ENCODE measurements around the gene CDH15.

Gene CDH15

GRCh38 chr16:89140401-89140800 is 31.1 kb upstream of the CDH15 start:
- no peak for DNase-seq (ENCODE audit: low read depth, low spot score)

- no peak for DNase-seq (ENCODE audit: low read depth, low spot score)
Observed at GRCh38 chr16:89140981-89141883, 30.3 kb upstream of the CDH15 start.

GRCh38 chr16:89141884-89142267 is 29.7 kb upstream of the CDH15 start:
- DNase-seq (ENCODE audit: low read depth, low spot score): no peak

GRCh38 chr16:89142474-89143195 is 28.9 kb upstream of the CDH15 start:
- no peak for DNase-seq (ENCODE audit: low read depth, low spot score)

GRCh38 chr16:89143201-89143741 is 28.3 kb upstream of the CDH15 start:
- DNase-seq (ENCODE audit: low read depth, low spot score): no peak

GRCh38 chr16:89143911-89144675 is 27.5 kb upstream of the CDH15 start:
- no peak for DNase-seq (ENCODE audit: low read depth, low spot score)

GRCh38 chr16:89144681-89145080 is 26.9 kb upstream of the CDH15 start:
- no peak for DNase-seq (ENCODE audit: low read depth, low spot score)

DNA sequence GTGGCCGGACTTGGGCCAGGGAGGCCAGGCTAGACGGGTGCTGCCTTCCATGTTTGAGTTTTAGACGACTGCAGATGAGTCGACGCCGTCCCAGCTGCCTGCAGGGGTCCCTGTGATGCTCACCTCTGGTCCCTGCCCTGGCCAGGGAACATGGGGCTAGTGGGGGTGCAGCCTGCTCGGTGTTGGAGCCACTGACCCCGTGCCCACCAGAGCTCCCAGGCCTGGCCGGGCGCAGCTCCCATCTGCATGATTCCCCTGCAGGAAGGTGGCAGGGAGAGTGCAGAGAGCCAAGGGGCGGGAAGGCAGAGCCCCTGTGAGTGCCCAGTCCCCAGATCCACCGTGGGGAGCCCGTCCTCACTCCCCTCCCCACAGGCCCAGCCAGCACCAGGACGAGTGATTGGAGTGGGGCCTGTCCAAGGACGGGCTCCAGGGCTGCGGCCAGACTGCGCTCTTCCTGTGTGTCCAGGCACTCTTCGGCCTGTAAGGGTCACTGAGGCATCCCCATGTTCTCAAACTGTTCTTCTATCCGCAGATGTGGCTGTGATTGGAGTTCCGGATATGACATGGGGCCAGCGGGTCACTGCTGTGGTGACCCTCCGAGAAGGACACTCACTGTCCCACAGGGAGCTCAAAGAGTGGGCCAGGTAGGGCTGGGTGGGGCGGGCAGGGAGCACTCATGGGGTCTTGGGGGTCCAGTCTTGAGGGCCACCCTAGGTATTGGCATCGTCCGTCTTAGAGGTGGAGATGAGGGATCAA is 26.0 kb upstream of the CDH15 start:
- no peak for DNase-seq (ENCODE audit: low read depth, low spot score)

- DNase-seq (ENCODE audit: low read depth, low spot score): no peak
Observed at GRCh38 chr16:89146211-89147005, 25.1 kb upstream of the CDH15 start.

DNA sequence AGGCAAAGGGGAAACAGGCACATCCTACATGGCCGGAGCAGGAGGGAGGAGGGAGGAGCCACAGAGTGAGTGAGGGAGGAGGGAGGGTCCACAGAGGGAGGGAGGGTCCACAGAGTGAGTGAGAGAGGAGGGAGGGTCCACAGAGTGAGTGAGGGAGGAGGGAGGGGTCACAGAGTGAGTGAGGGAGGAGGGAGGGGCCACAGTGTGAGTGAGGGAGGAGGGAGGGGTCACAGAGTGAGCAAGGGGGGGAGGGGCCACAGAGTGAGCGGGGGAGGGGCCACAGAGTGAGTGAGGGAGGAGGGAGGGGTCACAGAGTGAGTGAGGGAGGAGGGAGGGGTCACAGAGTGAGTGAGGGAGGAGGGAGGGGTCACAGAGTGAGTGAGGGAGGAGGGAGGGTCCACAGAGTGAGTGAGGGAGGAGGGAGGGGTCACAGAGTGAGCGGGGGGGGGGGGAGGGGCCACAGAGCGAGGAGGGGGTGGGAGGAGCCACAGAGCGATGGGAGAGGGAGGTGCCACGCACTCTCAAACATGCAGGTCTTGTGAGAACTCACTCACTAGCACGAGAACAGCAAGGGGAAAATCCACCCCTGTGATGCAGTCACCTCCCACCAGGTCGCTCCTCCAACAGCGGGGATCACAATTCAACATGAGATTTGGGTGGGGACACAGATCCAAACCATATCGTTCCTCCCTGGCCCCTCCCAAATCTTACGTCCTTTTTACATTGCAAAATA is 24.3 kb upstream of the CDH15 start:
- DNase-seq (ENCODE audit: low read depth, low spot score): no peak

DNA sequence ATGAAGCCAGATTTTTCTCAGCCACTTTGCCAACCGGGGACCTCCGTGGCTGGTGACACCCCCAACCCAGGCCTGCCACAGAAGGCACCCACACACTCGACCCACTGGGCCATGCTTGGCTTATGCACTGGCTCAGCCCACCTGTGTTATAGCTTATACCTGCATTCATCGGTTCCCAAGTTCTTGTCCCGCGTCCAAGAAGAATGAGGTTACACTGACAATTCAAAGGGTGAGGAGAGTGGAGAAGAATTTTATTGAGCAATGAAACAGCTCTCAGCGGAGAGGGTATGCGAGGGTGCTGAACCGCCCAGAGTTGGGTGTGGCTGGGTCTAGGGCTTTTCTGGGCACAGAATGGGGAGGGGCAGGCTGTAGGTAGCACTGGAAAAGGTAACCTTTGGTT is 22.2 kb upstream of the CDH15 start:
- DNase-seq (ENCODE audit: low read depth, low spot score): no peak

- no peak for DNase-seq (ENCODE audit: low read depth, low spot score)
Observed at GRCh38 chr16:89150090-89150835, 21.3 kb upstream of the CDH15 start.

DNA sequence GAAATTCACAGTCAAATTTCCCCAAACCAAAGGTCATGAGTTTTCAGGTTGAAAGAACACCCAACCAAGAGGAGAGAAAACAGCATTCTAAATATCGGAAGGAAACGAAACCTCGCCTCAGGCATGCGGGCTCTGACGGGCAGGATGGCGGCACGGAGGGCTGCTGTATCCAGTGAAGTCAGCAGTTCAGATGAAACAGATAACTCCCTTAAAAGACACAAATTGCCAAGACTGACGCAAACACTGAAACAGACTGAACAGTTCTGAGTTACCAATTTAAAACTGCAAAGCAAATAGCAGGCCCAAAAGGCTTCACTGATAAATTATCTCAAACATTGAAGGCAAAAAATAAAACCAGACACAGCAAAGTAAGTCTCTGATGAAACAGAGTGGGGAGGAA is 20.6 kb upstream of the CDH15 start:
- DNase-seq (ENCODE audit: low read depth, low spot score): no peak

DNA sequence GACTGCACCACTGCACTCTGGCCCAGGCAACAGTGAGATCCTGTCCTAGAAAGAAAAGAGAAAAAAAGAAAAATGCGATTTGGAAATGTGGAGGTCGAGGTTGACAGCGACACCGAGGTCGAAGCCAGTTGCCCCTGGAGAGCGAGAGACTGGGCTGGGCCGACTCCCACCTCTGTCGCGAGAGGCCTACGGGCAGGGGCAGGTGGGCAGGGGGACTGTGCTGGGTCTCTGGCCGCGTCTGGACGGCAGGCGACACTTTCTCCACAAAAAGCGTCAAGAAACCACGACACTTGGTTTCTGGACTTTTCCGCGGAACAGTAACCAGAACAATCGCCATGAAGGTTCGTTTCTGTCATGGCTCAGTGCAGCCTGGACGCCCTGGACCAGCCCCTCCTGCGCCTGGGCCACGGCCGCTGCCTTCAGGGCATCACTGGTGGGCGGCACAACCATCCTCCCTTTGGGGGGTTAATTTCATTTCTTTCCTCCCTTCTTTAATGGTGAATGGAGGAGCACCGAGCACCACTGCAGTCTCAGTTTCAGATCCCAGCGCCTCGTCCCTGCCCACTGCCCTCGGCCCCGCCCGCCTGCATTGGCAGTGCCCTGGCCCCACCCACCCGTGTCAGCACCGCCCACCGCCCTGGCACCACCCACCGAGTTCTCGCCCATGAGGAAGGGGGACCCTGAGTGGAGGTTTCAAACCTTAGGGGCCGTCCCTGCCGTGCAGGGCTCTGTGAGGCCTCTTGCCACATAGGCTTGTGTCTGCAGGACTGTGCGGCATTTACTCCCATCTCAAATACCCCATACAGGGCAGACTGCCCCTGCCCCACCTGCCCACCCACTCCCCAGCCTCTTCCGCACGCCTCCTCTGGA is 18.5 kb upstream of the CDH15 start:
- DNase-seq (ENCODE audit: low read depth, low spot score): no peak

DNA sequence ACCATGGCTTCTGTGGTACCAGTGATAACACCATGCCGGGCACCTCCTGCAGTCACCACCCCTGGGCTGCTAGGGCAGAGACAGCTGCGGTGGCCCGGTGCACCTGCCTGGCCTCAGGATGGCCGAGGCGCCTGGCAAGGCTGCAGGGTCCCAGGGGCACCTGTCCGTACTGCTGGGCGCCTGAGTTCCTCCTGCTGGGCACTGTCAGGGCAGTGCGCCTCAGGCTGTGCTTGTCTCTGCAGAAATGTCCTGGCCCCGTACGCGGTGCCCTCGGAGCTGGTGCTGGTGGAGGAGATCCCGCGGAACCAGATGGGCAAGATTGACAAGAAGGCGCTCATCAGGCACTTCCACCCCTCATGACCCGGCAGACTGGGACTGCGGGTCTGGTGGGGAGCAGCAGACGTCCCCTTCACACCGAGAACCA is 17.7 kb upstream of the CDH15 start:
- peak; percentile 62 for DNase-seq (ENCODE audit: low read depth, low spot score)

DNA sequence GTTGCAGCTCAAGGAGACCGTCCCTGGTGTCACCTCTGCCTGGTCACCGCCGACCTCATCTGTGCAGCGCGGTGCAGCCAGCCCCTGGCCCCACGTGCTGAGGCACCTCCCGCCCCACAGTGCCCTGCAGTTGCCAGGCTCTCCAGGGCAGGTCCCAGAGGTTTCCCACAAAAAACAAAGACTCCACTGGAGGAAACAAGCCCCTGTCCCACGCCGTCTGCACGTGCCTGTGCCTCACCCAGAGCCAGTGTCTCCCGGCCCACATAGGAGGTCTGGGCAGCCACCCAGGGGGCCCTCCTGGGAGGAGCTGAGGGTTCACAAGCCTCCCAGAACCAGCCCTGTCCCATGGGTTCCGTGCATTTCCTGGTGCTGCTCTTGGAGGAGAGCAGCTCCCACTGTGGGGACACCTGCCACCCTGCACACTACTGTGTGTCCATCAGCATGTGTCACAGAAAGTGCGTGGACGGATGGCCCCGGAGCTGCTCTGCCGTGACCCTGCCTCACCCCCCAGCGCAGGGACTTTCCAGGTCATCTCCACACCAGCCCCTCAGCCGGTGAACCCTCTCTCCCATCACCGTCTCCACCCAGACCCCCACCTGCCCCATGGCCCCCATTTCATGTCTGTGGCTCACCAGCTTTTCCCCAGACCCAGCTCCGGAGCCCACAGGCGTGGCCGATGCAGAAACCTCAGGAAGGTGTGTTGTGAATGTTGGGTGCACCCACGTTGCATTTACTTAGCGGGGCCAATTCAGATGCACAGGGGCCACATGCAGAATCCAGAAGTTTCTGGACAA is 17.0 kb upstream of the CDH15 start:
- DNase-seq (ENCODE audit: low read depth, low spot score): no peak

DNA sequence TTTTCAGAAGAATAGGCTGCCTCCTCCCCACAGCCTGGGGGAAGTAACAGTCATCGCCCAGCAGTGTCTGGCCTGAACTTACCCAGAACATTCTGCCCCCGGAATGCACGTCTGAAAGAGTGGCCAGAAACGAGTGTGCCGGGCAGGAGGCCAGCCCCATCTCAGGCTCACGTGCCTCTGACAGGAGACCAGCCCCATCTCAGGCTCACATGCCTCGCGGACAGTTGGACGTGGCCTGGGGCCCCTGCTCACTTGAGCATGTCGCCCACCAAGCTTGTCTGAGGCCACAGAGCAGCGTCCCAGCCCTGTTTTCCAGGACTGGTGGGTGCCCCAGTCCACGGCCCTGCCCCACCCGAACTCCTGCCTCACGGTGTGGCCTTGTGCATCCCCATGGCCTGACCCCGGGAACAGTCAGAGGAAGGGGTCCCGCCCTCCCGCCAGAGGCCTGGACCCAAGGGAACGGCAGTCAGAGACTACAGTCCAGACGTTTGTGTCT is 16.3 kb upstream of the CDH15 start:
- DNase-seq (ENCODE audit: low read depth, low spot score): peak; percentile 46
